ENCODE measurements around the gene SP140.

The SP140 gene

GRCh38 chr2:230312638-230313037 is 87.1 kb downstream of the SP140 start:
- no peak for TF ChIP-seq CTCF (IDR thresholded peaks at IDR 0.05; ENCODE audit: control insufficient read depth, insufficient read depth, low read depth, low read length, missing control alignments)
- no peak for DNase-seq (ENCODE audit: low read depth)
- no peak overlapping the region for H3K4me3 ChIP-seq (ENCODE audit: control insufficient read depth, low read depth, low read length)

- H3K4me3 ChIP-seq (ENCODE audit: control insufficient read depth, low read depth, low read length), result no peak overlapping the region
- no peak for DNase-seq (ENCODE audit: low read depth)
- no peak for TF ChIP-seq CTCF (IDR thresholded peaks at IDR 0.05; ENCODE audit: control insufficient read depth, insufficient read depth, low read depth, low read length, missing control alignments)
Measured at GRCh38 chr2:230317366-230317765, 91.8 kb downstream of the SP140 start.

GRCh38 chr2:230318190-230319121 is 92.9 kb downstream of the SP140 start:
- H3K4me3 ChIP-seq (ENCODE audit: control insufficient read depth, low read depth, low read length), result no peak overlapping the region
- TF ChIP-seq CTCF (IDR thresholded peaks at IDR 0.05; ENCODE audit: control insufficient read depth, insufficient read depth, low read depth, low read length, missing control alignments), result no peak
- no peak for DNase-seq (ENCODE audit: low read depth)

GRCh38 chr2:230319211-230319862 is 93.8 kb downstream of the SP140 start:
- TF ChIP-seq CTCF (IDR thresholded peaks at IDR 0.05; ENCODE audit: control insufficient read depth, insufficient read depth, low read depth, low read length, missing control alignments), result no peak
- no peak overlapping the region for H3K4me3 ChIP-seq (ENCODE audit: control insufficient read depth, low read depth, low read length)
- no peak for DNase-seq (ENCODE audit: low read depth)

- TF ChIP-seq CTCF (IDR thresholded peaks at IDR 0.05; ENCODE audit: control insufficient read depth, insufficient read depth, low read depth, low read length, missing control alignments), result no peak
- DNase-seq (ENCODE audit: low read depth), result no peak
- H3K4me3 ChIP-seq (ENCODE audit: control insufficient read depth, low read depth, low read length), result no peak overlapping the region
Measured at GRCh38 chr2:230321031-230321430, 95.5 kb downstream of the SP140 start.

GRCh38 chr2:230322561-230323384 is 97.2 kb downstream of the SP140 start:
- no peak for DNase-seq (ENCODE audit: low read depth)
- no peak for TF ChIP-seq CTCF (IDR thresholded peaks at IDR 0.05; ENCODE audit: control insufficient read depth, insufficient read depth, low read depth, low read length, missing control alignments)
- H3K4me3 ChIP-seq (ENCODE audit: control insufficient read depth, low read depth, low read length), result no peak overlapping the region

All from AG09309 (cell line).